Astrocyte of the spinal cord (primary cell): ENCODE data around the gene PXYLP1.

Experiments used
- DNase-seq: peaks from one replicate; pipeline ENCODE4 v3.0.0; 2011; ENCODE audit warnings: low read depth, low spot score
- H3K4me3 ChIP-seq: 2 replicates; pipeline ENCODE4 v1.5.1; 2011; ENCODE audit warnings: low read depth, mild to moderate bottlenecking, low read length, moderate library complexity
- CTCF ChIP-seq: IDR thresholded peaks from 2 replicates; pipeline ENCODE4 v1.5.1; 2012; ENCODE audit warnings: low read depth, mild to moderate bottlenecking, low read length, inconsistent platforms
- in situ Hi-C: cut with HindIII; loops from 2 replicates; pipeline ENCODE4 v1.10.0; 2017; ENCODE audit warnings: low sequenced_read_pairs

The PXYLP1 gene

GRCh38 chr3:141316851-141317250 is 85.2 kb downstream of the PXYLP1 start:
- H3K4me3 ChIP-seq: no peak overlapping the region
- in situ Hi-C loops: no loop called here
- no peak for DNase-seq
- no peak for TF ChIP-seq CTCF

- H3K4me3 ChIP-seq: no peak overlapping the region
- DNase-seq: no peak
- TF ChIP-seq CTCF: no peak
- in situ Hi-C loops: no loop called here
These were observed 88.9 kb downstream of the PXYLP1 start for GRCh38 chr3:141320399-141321108.

GRCh38 chr3:141321109-141321497 is 89.5 kb downstream of the PXYLP1 start:
- H3K4me3 ChIP-seq: no peak overlapping the region
- in situ Hi-C loops: no loop called here
- DNase-seq: peak; percentile 41
- no peak for TF ChIP-seq CTCF

GRCh38 chr3:141323936-141324704 is 92.5 kb downstream of the PXYLP1 start:
- DNase-seq: no peak
- in situ Hi-C loops: no loop called here
- no peak overlapping the region for H3K4me3 ChIP-seq
- no peak for TF ChIP-seq CTCF

GRCh38 chr3:141326123-141326522 is 94.5 kb downstream of the PXYLP1 start:
- H3K4me3 ChIP-seq: no peak overlapping the region
- in situ Hi-C loops: no loop called here
- no peak for DNase-seq

GRCh38 chr3:141326626-141327025 is 95.0 kb downstream of the PXYLP1 start:
- TF ChIP-seq CTCF: no peak
- in situ Hi-C loops: no loop called here
- DNase-seq: no peak
- H3K4me3 ChIP-seq: no peak overlapping the region

More at GRCh38 chr3:141326123-141326522, 94.5 kb downstream of the PXYLP1 start:
- TF ChIP-seq CTCF: no peak
